DND-41 (cell line): Measurements from ENCODE around the gene YIPF1.

Experiments used
- ATAC-seq: fragments of 200-7000 bp; cut with Tn5 transposase; 3 replicates; pipeline ENCODE4 v1.9.1; 2021; ENCODE audit warnings: low read depth; ENCODE audit not compliant: insufficient read depth
- DNase-seq: peaks from one replicate; pipeline ENCODE4 v3.0.0-alpha.2; 2020
- H2AFZ ChIP-seq: 2 replicates; pipeline ENCODE4 v1.6.0; 2012; ENCODE audit warnings: low read depth, low read length
- H3K27ac ChIP-seq: 2 replicates; pipeline ENCODE4 v1.5.1; 2012; ENCODE audit warnings: low read length, inconsistent platforms
- H3K27me3 ChIP-seq: fragments of 200-600 bp; sonication (generic); 2 replicates; pipeline ENCODE4 v1.6.0; 2012; ENCODE audit warnings: low read length, mild to moderate bottlenecking, inconsistent platforms; ENCODE audit not compliant: insufficient read depth, poor library complexity
- H3K36me3 ChIP-seq: 2 replicates; pipeline ENCODE4 v1.5.1; 2012; ENCODE audit warnings: low read length, inconsistent platforms; ENCODE audit not compliant: insufficient read depth
- H3K4me1 ChIP-seq: 2 replicates; pipeline ENCODE4 v1.5.1; 2012; ENCODE audit warnings: mild to moderate bottlenecking, low read length; ENCODE audit not compliant: insufficient read depth
- H3K4me2 ChIP-seq: 2 replicates; pipeline ENCODE4 v1.6.0; 2012; ENCODE audit warnings: mild to moderate bottlenecking, moderate library complexity, low read length, inconsistent platforms; ENCODE audit not compliant: insufficient read depth
- H3K4me3 ChIP-seq, 2 experiments: fragments of 200-600 bp in 1 of 2; shearing (Covaris generic) in 1 of 2; 2 replicates each; pipeline ENCODE4 v1.5.1; 2012 to 2016; ENCODE audit warnings: inconsistent platforms in 2 of 2, low read length in 2 of 2, mild to moderate bottlenecking in 2 of 2, low read depth in 1 of 2, moderate library complexity in 1 of 2
- H3K79me2 ChIP-seq: 2 replicates; pipeline ENCODE4 v1.6.0; 2012; ENCODE audit warnings: low read length, inconsistent platforms; ENCODE audit not compliant: insufficient read depth
- H3K9ac ChIP-seq: 2 replicates; pipeline ENCODE4 v1.6.0; 2012; ENCODE audit warnings: low read depth, mild to moderate bottlenecking, inconsistent platforms, low read length, moderate library complexity
- H3K9me3 ChIP-seq: 2 replicates; pipeline ENCODE4 v1.5.1; 2012; ENCODE audit warnings: low read length, moderate library complexity, mild to moderate bottlenecking, inconsistent platforms; ENCODE audit not compliant: insufficient read depth, severe bottlenecking
- H4K20me1 ChIP-seq: 2 replicates; pipeline ENCODE4 v1.6.0; 2012; ENCODE audit warnings: low read length; ENCODE audit not compliant: insufficient read depth
- EZH2 ChIP-seq: IDR thresholded peaks from 3 replicates; pipeline ENCODE4 v1.6.1; 2012; ENCODE audit warnings: borderline replicate concordance, low read depth, mild to moderate bottlenecking, moderate library complexity, low read length, inconsistent platforms; ENCODE audit not compliant: severe bottlenecking
- TF ChIP-seq, protein P1 (sequence below): IDR thresholded peaks from 2 replicates; pipeline ENCODE4 v1.5.1; 2012; ENCODE audit warnings: borderline replicate concordance, low read length, moderate library complexity, mild to moderate bottlenecking; ENCODE audit not compliant: poor library complexity, severe bottlenecking; ENCODE audit errors: extremely low read depth

The YIPF1 gene

DNA sequence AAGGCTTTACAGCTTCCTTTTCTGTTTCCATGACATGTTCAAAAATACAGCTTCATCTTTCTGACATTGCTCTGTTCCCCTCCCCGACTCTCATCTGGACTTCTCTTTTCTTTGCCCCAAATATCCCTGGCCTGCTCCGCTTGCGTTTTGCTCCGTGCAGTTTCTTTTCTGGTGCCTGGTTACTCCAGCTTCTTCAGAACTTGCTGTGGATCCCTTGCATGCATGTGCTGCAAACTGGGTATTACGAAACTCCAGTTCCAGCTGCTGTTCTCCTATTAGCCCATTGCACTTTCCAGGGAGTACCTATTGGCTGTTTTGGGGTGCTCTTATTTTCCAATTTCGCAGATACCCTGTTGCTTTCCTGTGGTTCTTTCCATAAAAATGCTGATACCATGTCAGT lies 41.6 kb downstream of the YIPF1 start:
- DNase-seq (no peak), ATAC-seq (no peak)
- Histone ChIP-seq H3K36me3 (peaks cover 10% of the 10 kb centered on the region; the same call in 1 of the 2 replicates), H3K4me2 (no peak overlapping the region), H3K79me2 (no peaks in the 10 kb centered on the region), H4K20me1 (no peaks in the 10 kb centered on the region), H2AFZ (no peak overlapping the region), H3K27me3 (no peaks in the 10 kb centered on the region), H3K9ac (no peak overlapping the region), H3K4me3 (no peak overlapping the region), H3K4me1 (no peaks in the 10 kb centered on the region), H3K9me3 (no peaks in the 10 kb centered on the region), H3K27ac (no peak overlapping the region)
- TF ChIP-seq, protein P1, sequence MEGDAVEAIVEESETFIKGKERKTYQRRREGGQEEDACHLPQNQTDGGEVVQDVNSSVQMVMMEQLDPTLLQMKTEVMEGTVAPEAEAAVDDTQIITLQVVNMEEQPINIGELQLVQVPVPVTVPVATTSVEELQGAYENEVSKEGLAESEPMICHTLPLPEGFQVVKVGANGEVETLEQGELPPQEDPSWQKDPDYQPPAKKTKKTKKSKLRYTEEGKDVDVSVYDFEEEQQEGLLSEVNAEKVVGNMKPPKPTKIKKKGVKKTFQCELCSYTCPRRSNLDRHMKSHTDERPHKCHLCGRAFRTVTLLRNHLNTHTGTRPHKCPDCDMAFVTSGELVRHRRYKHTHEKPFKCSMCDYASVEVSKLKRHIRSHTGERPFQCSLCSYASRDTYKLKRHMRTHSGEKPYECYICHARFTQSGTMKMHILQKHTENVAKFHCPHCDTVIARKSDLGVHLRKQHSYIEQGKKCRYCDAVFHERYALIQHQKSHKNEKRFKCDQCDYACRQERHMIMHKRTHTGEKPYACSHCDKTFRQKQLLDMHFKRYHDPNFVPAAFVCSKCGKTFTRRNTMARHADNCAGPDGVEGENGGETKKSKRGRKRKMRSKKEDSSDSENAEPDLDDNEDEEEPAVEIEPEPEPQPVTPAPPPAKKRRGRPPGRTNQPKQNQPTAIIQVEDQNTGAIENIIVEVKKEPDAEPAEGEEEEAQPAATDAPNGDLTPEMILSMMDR = no peak
- no peak for TF ChIP-seq EZH2

DNA sequence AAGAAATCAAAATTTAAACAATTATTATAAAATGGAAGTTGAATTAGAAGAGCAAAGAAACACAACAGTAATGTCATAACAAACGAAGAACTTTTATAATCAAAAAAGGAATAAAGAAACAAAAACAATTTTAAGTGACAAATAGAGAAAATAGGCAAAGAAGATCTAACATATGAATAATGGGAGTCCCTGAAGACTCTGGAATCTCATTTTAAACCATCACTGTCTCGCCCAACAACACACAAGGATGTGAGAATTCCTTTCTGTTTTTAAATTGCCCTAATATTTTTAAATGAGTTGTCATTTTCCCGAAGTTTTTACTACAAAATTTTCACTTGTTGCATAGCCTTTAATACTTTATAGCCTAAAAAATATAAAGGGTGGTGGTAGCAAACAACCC lies 47.2 kb downstream of the YIPF1 start:
- TF ChIP-seq EZH2 = no peak
- TF ChIP-seq, protein P1 = no peak
- DNase-seq (no peak), ATAC-seq (no peak)
- Histone ChIP-seq H3K79me2 (peaks cover 10% of the 10 kb centered on the region), H3K36me3 (peaks cover 4% of the 10 kb centered on the region; the same call in 1 of the 2 replicates), H3K9ac (no peak overlapping the region), H4K20me1 (no peaks in the 10 kb centered on the region), H3K4me2 (no peak overlapping the region), H2AFZ (no peak overlapping the region), H3K9me3 (peaks cover 3% of the 10 kb centered on the region), H3K4me1 (peaks cover 7% of the 10 kb centered on the region), H3K4me3 (no peak overlapping the region), H3K27me3 (no peaks in the 10 kb centered on the region), H3K27ac (no peak overlapping the region)

DNA sequence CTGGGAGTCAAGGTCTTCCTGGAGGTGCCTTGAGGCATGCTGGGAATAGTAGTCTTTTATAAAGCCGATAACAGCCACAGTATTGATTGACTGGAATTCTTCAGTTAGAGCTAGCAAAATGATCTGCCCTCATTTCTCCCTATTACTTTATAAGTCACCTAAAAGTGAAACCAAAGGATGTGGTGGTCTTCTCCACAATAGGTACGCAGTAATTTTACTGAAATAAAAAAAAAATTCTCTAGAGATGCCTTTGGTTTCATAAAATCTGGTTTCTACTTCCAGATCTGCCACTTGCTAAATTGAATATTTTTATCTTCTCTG lies 51.0 kb downstream of the YIPF1 start:
- no peak for DNase-seq
- H3K9me3 ChIP-seq = peaks cover 3% of the 10 kb centered on the region
- no peak for ATAC-seq
- TF ChIP-seq, protein P1 = no peak
- TF ChIP-seq EZH2 = no peak
- H4K20me1 ChIP-seq = peaks cover 19% of the 10 kb centered on the region; the same call in 1 of the 2 replicates
- H3K9ac ChIP-seq = peak overlapping the region; percentile 92
- H3K4me1 ChIP-seq = peaks cover 42% of the 10 kb centered on the region
- peak overlapping the region; percentile 95 to 97; a peak in 3 of 4 replicates for H3K4me3 ChIP-seq
- H3K27ac ChIP-seq = peak overlapping the region; percentile 100; the same call in 1 of the 2 replicates
- H2AFZ ChIP-seq = peak overlapping the region; percentile 99
- no peaks in the 10 kb centered on the region for H3K27me3 ChIP-seq
- H3K79me2 ChIP-seq = peaks cover 47% of the 10 kb centered on the region
- H3K36me3 ChIP-seq = peaks cover 23% of the 10 kb centered on the region
- H3K4me2 ChIP-seq = peak overlapping the region; percentile 95
